22Rv1 (cell line): Measurements from ENCODE around the gene CPT2.

Experiments
- H3K27ac ChIP-seq: fragments of 450-650 bp; 2 replicates; pipeline ENCODE4 v1.5.1; 2017
- ZFX ChIP-seq: fragments of 450-650 bp; IDR thresholded peaks from 2 replicates; pipeline ENCODE4 v1.6.1; 2017; ENCODE audit warnings: antibody characterized with exemption, borderline replicate concordance
- TF ChIP-seq, protein P1 (sequence below): fragments of 450-650 bp; IDR thresholded peaks from 2 replicates; pipeline ENCODE4 v1.5.1; 2017; ENCODE audit warnings: mild to moderate bottlenecking

The CPT2 gene

DNA sequence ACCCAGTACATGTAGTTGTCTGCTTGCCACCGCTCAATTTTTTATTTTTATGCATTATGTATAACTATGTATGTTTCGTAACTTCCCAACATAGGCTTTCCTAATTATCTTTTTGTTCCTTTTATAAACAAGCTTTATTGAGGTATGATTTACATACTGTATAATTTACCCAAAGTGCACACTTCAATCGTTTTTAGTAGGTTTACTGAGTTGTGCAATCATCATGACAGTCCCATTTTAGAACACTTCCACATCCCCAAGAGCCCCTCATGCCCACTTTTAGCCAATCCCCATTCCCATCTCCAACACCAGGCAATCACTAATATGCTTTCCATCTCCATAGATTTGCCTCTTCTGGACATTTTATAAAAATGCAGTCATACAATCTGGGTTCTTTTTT lies 39.8 kb upstream of the CPT2 start:
- TF ChIP-seq, protein P1, sequence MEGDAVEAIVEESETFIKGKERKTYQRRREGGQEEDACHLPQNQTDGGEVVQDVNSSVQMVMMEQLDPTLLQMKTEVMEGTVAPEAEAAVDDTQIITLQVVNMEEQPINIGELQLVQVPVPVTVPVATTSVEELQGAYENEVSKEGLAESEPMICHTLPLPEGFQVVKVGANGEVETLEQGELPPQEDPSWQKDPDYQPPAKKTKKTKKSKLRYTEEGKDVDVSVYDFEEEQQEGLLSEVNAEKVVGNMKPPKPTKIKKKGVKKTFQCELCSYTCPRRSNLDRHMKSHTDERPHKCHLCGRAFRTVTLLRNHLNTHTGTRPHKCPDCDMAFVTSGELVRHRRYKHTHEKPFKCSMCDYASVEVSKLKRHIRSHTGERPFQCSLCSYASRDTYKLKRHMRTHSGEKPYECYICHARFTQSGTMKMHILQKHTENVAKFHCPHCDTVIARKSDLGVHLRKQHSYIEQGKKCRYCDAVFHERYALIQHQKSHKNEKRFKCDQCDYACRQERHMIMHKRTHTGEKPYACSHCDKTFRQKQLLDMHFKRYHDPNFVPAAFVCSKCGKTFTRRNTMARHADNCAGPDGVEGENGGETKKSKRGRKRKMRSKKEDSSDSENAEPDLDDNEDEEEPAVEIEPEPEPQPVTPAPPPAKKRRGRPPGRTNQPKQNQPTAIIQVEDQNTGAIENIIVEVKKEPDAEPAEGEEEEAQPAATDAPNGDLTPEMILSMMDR, result no peak
- no peak for TF ChIP-seq ZFX
- H3K27ac ChIP-seq, result no peak overlapping the region

DNA sequence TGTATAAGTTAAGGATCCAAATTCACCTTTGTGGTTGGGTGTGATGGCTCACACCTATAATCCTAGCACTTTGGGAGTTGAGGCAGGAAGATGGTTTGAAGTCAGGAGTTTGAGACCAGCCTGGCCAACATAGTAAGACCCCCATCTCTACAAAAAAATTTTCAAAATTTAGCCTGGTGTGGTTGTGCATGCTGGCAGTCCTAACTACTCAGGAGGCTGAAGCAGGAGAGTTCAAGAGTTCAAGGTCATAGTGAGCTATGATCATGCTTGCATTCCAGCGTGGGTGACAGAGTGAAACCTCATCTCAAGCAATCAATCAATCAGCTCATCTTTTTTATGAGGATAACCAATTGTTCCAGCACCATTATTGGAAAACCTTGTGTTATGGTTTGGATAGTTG lies 37.7 kb upstream of the CPT2 start:
- H3K27ac ChIP-seq, result no peak overlapping the region
- no peak for TF ChIP-seq ZFX
- TF ChIP-seq, protein P1, result no peak

DNA sequence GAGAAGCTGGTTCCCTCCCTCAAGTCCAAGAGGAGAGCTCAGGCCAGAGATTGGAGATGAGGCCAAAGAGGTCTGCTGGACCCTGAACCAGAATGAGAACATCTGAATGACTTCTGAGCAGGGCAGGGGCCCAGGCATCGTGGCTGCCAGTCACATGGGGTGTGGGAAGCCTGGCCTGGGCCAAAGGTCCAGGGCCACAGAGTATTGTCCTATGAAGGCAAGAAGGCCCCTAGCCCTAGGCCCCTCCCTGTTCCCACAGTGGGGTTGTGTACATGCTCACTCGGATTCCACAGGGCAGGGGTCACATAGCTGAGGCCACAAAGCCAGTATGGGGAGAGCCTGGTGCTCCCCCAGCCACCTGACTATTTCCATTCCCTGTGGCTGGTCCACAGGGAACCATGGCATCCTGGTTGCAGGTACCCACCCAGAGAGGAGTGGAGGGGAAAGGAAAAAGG lies 35.7 kb upstream of the CPT2 start:
- TF ChIP-seq ZFX, result no peak
- TF ChIP-seq, protein P1, result no peak
- no peak overlapping the region for H3K27ac ChIP-seq

- no peak overlapping the region for H3K27ac ChIP-seq
- TF ChIP-seq ZFX, result no peak
- TF ChIP-seq, protein P1, result no peak
Measured at GRCh38 chr1:53162621-53163020, 34.0 kb upstream of the CPT2 start.

- H3K27ac ChIP-seq, result no peak overlapping the region
- no peak for TF ChIP-seq ZFX
- TF ChIP-seq, protein P1, result no peak
Measured at GRCh38 chr1:53163291-53163768, 33.3 kb upstream of the CPT2 start.

DNA sequence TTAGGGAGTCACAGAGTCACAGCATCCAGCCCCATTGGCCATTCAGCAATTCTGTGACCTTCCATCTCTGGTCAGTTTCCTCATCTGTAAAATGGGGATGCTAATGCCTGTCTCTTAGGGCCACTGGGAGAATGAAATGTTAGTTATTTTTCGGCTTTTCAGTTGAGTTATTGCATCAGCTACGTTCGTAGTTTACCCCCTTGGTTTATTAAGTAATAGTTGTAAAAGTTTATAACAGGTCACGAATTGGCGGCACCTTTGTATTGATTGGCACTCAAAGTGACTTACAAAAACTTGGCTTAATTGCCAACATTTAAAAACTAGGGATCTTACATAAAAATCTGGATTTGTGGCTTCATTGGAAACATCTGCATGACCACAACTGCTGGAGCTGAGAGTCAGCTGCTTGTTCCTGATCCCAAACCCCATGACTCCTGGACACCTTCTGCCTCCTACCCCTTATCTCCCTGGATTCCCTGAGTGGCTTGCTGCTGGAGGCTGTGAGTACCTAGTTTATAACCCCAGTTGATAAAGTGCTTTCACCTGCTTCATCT lies 31.1 kb upstream of the CPT2 start:
- TF ChIP-seq, protein P1, result no peak
- TF ChIP-seq ZFX, result no peak
- H3K27ac ChIP-seq, result no peak overlapping the region

GRCh38 chr1:53166366-53166765 lies 30.3 kb upstream of the CPT2 start:
- TF ChIP-seq, protein P1, result no peak
- TF ChIP-seq ZFX, result no peak
- no peak overlapping the region for H3K27ac ChIP-seq
